Vagina (tissue), 2 donors: ENCODE measurements around the gene DOCK2. TPM values are rescaled to one million over a fixed set of nuclear protein-coding genes. Genes with fewer than 3 reads are reported as not detected.

Experiments
- DNase-seq, 2 donors: peaks; one replicate each; pipeline ENCODE4 v3.0.0-alpha.2; 2017; ENCODE audit errors: extremely low spot score in 2 of 2
- H3K27ac ChIP-seq: fragments of 200-600 bp; sonication (generic); one replicate; pipeline ENCODE4 v1.5.1; 2019
- H3K27me3 ChIP-seq: fragments of 200-600 bp; sonication (generic); one replicate; pipeline ENCODE4 v1.5.1; 2019
- H3K36me3 ChIP-seq, 2 donors: fragments of 200-600 bp; sonication (generic); one replicate each; pipeline ENCODE4 v1.5.1; 2017 to 2019
- H3K4me1 ChIP-seq: fragments of 200-600 bp; sonication (generic); one replicate; pipeline ENCODE4 v1.5.1; 2019
- H3K4me3 ChIP-seq, 2 donors: fragments of 200-600 bp; sonication (generic); 1 replicate in 1 of 2; 2 replicates in 1 of 2; pipeline ENCODE4 v1.5.1; 2016 to 2019
- H3K9me3 ChIP-seq: fragments of 200-600 bp; sonication (generic); one replicate; pipeline ENCODE4 v1.5.1; 2019
- CTCF ChIP-seq, 3 experiments: fragments of 450-650 bp in 2 of 3; fragments of 200-600 bp in 1 of 3; sonication (generic) in 1 of 3; IDR thresholded peaks; one replicate each; pipeline ENCODE4 v1.5.1; 2017 to 2019; ENCODE audit warnings: antibody characterized with exemption in 3 of 3, mild to moderate bottlenecking in 2 of 3, moderate library complexity in 2 of 3
- POLR2A ChIP-seq, 2 donors: fragments of 450-650 bp; IDR thresholded peaks; one replicate each; pipeline ENCODE4 v1.6.1; 2017; ENCODE audit warnings: antibody characterized with exemption in 2 of 2, mild to moderate bottlenecking in 2 of 2, moderate library complexity in 2 of 2
- POLR2AphosphoS5 ChIP-seq, 2 donors: sonication (generic); formaldehyde crosslinking; IDR thresholded peaks; one replicate each; pipeline ENCODE4 v1.9.0; 2017; ENCODE audit warnings: antibody characterized with exemption in 2 of 2, mild to moderate bottlenecking in 2 of 2, low read depth in 1 of 2; ENCODE audit not compliant: insufficient read depth in 1 of 2
- intact Hi-C: fragments of 100-400 bp; cut with DNase I; formaldehyde crosslinking; loops from one replicate; pipeline ENCODE4 v1.15.1; 2023
- total RNA-seq: library from RNA; depleted of rRNA; stranded (reverse); fragments of >200 nt; gene quantifications from one replicate; pipeline ENCODE4 v1.2.3, GENCODE V29; 2016

Gene DOCK2
- total RNA-seq, 1 donor from 2014 or later = 18.2 TPM

- Histone ChIP-seq H3K27me3 (no peaks in the 10 kb centered on the region), H3K4me1 (no peaks in the 10 kb centered on the region), H3K36me3 (no peaks in the 10 kb centered on the region), H3K4me3 (no peak overlapping the region), H3K27ac (no peak overlapping the region), H3K9me3 (no peaks in the 10 kb centered on the region)
- DNase-seq = no peak
- no peak for TF ChIP-seq POLR2A (IDR thresholded peaks at IDR 0.05)
- no peak for TF ChIP-seq POLR2AphosphoS5 (IDR thresholded peaks at IDR 0.05; ENCODE audit: insufficient read depth in 1 of 2, low read depth in 1 of 2)
- no peak for TF ChIP-seq CTCF (IDR thresholded peaks at IDR 0.05)
- intact Hi-C loops = no loop called here
Measured at GRCh38 chr5:169935762-169936161, 298.7 kb downstream of the DOCK2 start.

DNA sequence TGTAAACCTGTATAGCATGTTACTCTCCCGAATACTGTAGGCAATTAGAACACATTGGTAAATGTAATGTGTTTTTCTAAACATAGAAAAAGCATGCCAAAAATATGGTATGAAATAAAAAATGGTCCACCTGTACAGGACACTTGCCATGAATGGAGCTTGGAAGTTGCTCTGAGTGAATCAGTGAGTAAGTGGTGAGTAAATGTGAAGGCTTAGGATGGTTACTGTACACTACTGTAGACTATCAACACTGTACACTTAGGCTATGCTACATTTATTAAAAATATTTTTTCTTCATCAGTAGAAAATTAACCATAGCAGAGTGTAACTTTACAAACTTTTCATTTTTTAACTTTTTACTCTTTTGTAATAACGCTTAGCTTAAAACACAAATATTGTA lies 301.4 kb downstream of the DOCK2 start:
- H3K27ac ChIP-seq = no peak overlapping the region
- no peak for DNase-seq
- TF ChIP-seq CTCF (IDR thresholded peaks at IDR 0.05) (no peak), POLR2A (IDR thresholded peaks at IDR 0.05) (no peak), POLR2AphosphoS5 (IDR thresholded peaks at IDR 0.05; ENCODE audit: insufficient read depth in 1 of 2, low read depth in 1 of 2) (no peak)
- intact Hi-C loops = no loop called here
- H3K4me3 ChIP-seq = no peak overlapping the region
- H3K36me3 ChIP-seq = no peaks in the 10 kb centered on the region
- no peaks in the 10 kb centered on the region for H3K4me1 ChIP-seq
- no peaks in the 10 kb centered on the region for H3K9me3 ChIP-seq
- no peaks in the 10 kb centered on the region for H3K27me3 ChIP-seq

- no peaks in the 10 kb centered on the region for H3K9me3 ChIP-seq
- intact Hi-C loops = no loop called here
- H3K36me3 ChIP-seq = no peaks in the 10 kb centered on the region
- no peak overlapping the region for H3K27ac ChIP-seq
- TF ChIP-seq POLR2A (IDR thresholded peaks at IDR 0.05) = no peak
- no peak for TF ChIP-seq CTCF (IDR thresholded peaks at IDR 0.05)
- no peak for DNase-seq
- H3K4me3 ChIP-seq = no peak overlapping the region
- H3K4me1 ChIP-seq = no peaks in the 10 kb centered on the region
- H3K27me3 ChIP-seq = no peaks in the 10 kb centered on the region
Measured at GRCh38 chr5:169939731-169940130, 302.7 kb downstream of the DOCK2 start.

DNA sequence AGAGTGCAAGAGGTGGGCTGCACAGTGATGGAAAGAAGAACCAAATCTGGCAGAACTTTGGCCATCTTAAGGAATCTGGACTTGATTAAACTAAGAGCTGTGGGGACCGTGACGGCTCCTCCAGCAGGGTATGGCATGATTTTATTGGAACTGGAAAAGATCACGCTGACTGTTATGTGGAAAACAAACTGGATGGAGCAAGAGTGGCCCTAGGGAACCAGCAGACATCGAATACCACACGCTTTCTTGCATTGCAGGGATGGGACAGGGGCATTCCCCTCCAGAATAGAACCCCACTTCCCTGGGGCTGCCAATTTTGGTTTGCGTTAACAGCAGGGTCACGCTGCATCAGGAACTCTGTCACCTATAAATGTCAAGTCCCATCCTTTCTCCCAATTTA lies 304.5 kb downstream of the DOCK2 start:
- no peak overlapping the region for H3K4me3 ChIP-seq
- H3K9me3 ChIP-seq = no peaks in the 10 kb centered on the region
- H3K4me1 ChIP-seq = no peaks in the 10 kb centered on the region
- H3K36me3 ChIP-seq = no peaks in the 10 kb centered on the region
- intact Hi-C loops = no loop called here
- no peak overlapping the region for H3K27ac ChIP-seq
- no peak for DNase-seq
- H3K27me3 ChIP-seq = no peaks in the 10 kb centered on the region
- TF ChIP-seq CTCF (IDR thresholded peaks at IDR 0.05) (no peak), POLR2A (IDR thresholded peaks at IDR 0.05) (no peak), POLR2AphosphoS5 (IDR thresholded peaks at IDR 0.05; ENCODE audit: insufficient read depth in 1 of 2, low read depth in 1 of 2) (no peak)

DNA sequence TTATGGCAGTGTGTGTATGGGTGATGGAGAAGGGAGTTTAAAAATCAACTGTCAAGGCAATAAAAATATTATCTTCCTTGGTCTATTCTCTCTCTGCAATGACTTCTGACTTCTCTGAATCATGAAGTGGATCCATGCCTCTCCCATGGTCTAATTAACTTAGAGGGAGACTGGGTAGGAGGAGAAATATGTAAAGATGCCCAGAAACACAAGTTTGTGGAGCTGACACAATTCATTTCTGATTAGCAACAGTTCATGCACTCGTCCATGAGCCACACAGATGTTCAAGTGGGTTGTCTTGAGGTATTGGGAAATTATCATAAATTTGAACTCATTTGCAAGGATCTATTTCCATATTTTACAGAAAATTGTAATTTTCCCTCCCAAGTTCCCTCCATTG lies 305.1 kb downstream of the DOCK2 start:
- DNase-seq = no peak
- intact Hi-C loops = no loop called here
- H3K4me3 ChIP-seq = no peak overlapping the region
- no peaks in the 10 kb centered on the region for H3K27me3 ChIP-seq
- no peaks in the 10 kb centered on the region for H3K9me3 ChIP-seq
- H3K36me3 ChIP-seq = no peaks in the 10 kb centered on the region
- TF ChIP-seq POLR2A (IDR thresholded peaks at IDR 0.05) (no peak), CTCF (IDR thresholded peaks at IDR 0.05) (no peak), POLR2AphosphoS5 (IDR thresholded peaks at IDR 0.05; ENCODE audit: insufficient read depth in 1 of 2, low read depth in 1 of 2) (no peak)
- no peak overlapping the region for H3K27ac ChIP-seq
- H3K4me1 ChIP-seq = no peaks in the 10 kb centered on the region
